Activated CD8-positive, alpha-beta memory T cell treated with anti-CD3 and anti-CD28 coated beads, Interleukin-2, amount 50 U/mL, for 24 hours (primary cell): Measurements from ENCODE around the gene OR5K4.
"Not testable (repeated sequence)": the region's sequence is repeated elsewhere in the genome, so short reads cannot be mapped to it uniquely, and the experiment has no call there.

ENCODE experiments used
- DNase-seq: peaks from one replicate; pipeline ENCODE4 v3.0.0-alpha.2; 2020; ENCODE audit errors: extremely low read depth

OR5K4 gene

GRCh38 chr3:98371853-98372252, 18.2 kb downstream of the OR5K4 start:
- no peak for DNase-seq

GRCh38 chr3:98372445-98372844, 18.8 kb downstream of the OR5K4 start:
- DNase-seq, result no peak

- no peak for DNase-seq
Measured at GRCh38 chr3:98376631-98377030, 23.0 kb downstream of the OR5K4 start.

- no peak for DNase-seq
Measured at GRCh38 chr3:98388147-98388546, 34.5 kb downstream of the OR5K4 start.

GRCh38 chr3:98390366-98390765, 36.7 kb downstream of the OR5K4 start, which contains the start of gene OR5K3:
Gene OR5K3 (plus strand): TSS chr3:98390666. CDS start chr3:98390666, 0 bp downstream.
- DNase-seq, result no peak

- no peak for DNase-seq
Measured at GRCh38 chr3:98395101-98395500, 41.4 kb downstream of the OR5K4 start.

- not testable (repeated sequence) for DNase-seq
Measured at GRCh38 chr3:98396482-98396881, 42.8 kb downstream of the OR5K4 start.

- DNase-seq, result no peak
Measured at GRCh38 chr3:98398513-98398912, 44.9 kb downstream of the OR5K4 start.

- DNase-seq, result no peak
Measured at GRCh38 chr3:98402507-98402906, 48.9 kb downstream of the OR5K4 start.

- DNase-seq, result no peak
Measured at GRCh38 chr3:98404010-98404409, 50.4 kb downstream of the OR5K4 start.
